GM18507 (cell line): Measurements from ENCODE around the gene FGD4.
"Not testable (repeated sequence)": the region's sequence is repeated elsewhere in the genome, so short reads cannot be mapped to it uniquely, and the experiment has no call there.

ENCODE experiments used
- DNase-seq: peaks from one replicate; pipeline ENCODE4 v3.0.0; 2011; ENCODE audit warnings: low read depth; ENCODE audit not compliant: insufficient read length; ENCODE audit errors: extremely low spot score
- FAIRE-seq: peaks from 2 replicates; lab custom pipeline; 2011; peaks lifted over from hg19 to GRCh38; lab: Jason Lieb, UNC

FGD4 gene

GRCh38 chr12:32509328-32510091 lies 110.2 kb downstream of the FGD4 start:
- no peak for FAIRE-seq

GRCh38 chr12:32511976-32512375 lies 112.6 kb downstream of the FGD4 start:
- not testable (repeated sequence) for DNase-seq, FAIRE-seq

More at GRCh38 chr12:32509328-32510091, 110.2 kb downstream of the FGD4 start:
- DNase-seq: no peak

- DNase-seq: no peak
- no peak for FAIRE-seq
Observed at GRCh38 chr12:32512379-32512778, 113.0 kb downstream of the FGD4 start.

- FAIRE-seq: no peak
- no peak for DNase-seq
Observed at GRCh38 chr12:32512910-32513309, 113.6 kb downstream of the FGD4 start.

- FAIRE-seq (no peak), DNase-seq (no peak)
Observed at GRCh38 chr12:32515137-32515873, 115.9 kb downstream of the FGD4 start.

- FAIRE-seq (no peak), DNase-seq (no peak)
Observed at GRCh38 chr12:32516230-32516629, 116.9 kb downstream of the FGD4 start.

- FAIRE-seq: no peak
Observed at GRCh38 chr12:32517966-32518365, 118.6 kb downstream of the FGD4 start.

GRCh38 chr12:32519047-32519446 lies 119.7 kb downstream of the FGD4 start:
- DNase-seq: no peak
- FAIRE-seq: no peak

More at GRCh38 chr12:32517966-32518365, 118.6 kb downstream of the FGD4 start:
- no peak for DNase-seq

GRCh38 chr12:32522331-32523221 lies 123.2 kb downstream of the FGD4 start:
- FAIRE-seq (no peak), DNase-seq (no peak)

GRCh38 chr12:32525802-32526201 lies 126.4 kb downstream of the FGD4 start:
- DNase-seq, FAIRE-seq: not testable (repeated sequence)

GRCh38 chr12:32526343-32526742 lies 127.0 kb downstream of the FGD4 start:
- not testable (repeated sequence) for DNase-seq, FAIRE-seq

- DNase-seq: no peak
- FAIRE-seq: no peak
Observed at GRCh38 chr12:32532422-32532821, 133.1 kb downstream of the FGD4 start.

- DNase-seq (no peak), FAIRE-seq (no peak)
Observed at GRCh38 chr12:32532951-32533350, 133.6 kb downstream of the FGD4 start.

- not testable (repeated sequence) for FAIRE-seq
Observed at GRCh38 chr12:32533506-32533905, 134.1 kb downstream of the FGD4 start.

GRCh38 chr12:32533971-32534590 lies 134.7 kb downstream of the FGD4 start:
- DNase-seq: no peak
- no peak for FAIRE-seq

More at GRCh38 chr12:32533506-32533905, 134.1 kb downstream of the FGD4 start:
- not testable (repeated sequence) for DNase-seq

- FAIRE-seq: no peak
- no peak for DNase-seq
Observed at GRCh38 chr12:32534698-32535097, 135.3 kb downstream of the FGD4 start.

- no peak for FAIRE-seq
- DNase-seq: no peak
Observed at GRCh38 chr12:32535288-32535999, 136.1 kb downstream of the FGD4 start.

GRCh38 chr12:32536000-32536345 lies 136.6 kb downstream of the FGD4 start:
- FAIRE-seq: no peak

More at GRCh38 chr12:32536000-32536345, 136.6 kb downstream of the FGD4 start:
- DNase-seq: no peak
